C4-2B (cell line): Measurements from ENCODE around the gene WIF1.

Experiments
- ZFX ChIP-seq: fragments of 450-650 bp; IDR thresholded peaks from 2 replicates; pipeline ENCODE4 v1.6.1; 2017
- TF ChIP-seq, protein P1 (sequence below): fragments of 450-650 bp; conservative IDR thresholded peaks from 2 replicates; pipeline ENCODE4 v1.5.1; 2017; ENCODE audit warnings: mild to moderate bottlenecking

DNA sequence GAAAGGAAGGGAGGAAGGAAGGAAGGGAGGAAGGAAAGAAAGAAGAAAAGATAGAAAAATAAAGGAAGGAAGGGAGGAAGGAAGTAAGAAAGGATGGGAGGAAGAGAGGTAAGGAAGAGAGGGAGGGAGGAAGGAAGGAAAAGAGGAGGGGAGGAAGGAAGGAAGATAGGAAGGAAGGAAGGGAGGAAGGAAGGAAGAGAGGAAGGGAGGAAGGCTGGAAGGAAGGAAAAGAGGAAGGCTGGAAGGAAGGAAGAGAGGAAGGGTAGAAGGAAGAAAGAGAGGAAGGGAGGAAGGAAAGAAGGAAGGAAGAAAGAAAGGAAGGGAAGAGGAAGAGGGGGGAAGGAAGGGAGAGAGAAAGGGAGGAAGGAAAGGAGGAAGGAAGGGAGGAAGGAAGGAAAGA is 12.8 kb upstream of the WIF1 start:
- TF ChIP-seq, protein P1, sequence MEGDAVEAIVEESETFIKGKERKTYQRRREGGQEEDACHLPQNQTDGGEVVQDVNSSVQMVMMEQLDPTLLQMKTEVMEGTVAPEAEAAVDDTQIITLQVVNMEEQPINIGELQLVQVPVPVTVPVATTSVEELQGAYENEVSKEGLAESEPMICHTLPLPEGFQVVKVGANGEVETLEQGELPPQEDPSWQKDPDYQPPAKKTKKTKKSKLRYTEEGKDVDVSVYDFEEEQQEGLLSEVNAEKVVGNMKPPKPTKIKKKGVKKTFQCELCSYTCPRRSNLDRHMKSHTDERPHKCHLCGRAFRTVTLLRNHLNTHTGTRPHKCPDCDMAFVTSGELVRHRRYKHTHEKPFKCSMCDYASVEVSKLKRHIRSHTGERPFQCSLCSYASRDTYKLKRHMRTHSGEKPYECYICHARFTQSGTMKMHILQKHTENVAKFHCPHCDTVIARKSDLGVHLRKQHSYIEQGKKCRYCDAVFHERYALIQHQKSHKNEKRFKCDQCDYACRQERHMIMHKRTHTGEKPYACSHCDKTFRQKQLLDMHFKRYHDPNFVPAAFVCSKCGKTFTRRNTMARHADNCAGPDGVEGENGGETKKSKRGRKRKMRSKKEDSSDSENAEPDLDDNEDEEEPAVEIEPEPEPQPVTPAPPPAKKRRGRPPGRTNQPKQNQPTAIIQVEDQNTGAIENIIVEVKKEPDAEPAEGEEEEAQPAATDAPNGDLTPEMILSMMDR = no peak
- TF ChIP-seq ZFX = no peak
